BJ (cell line): Measurements from ENCODE around the gene WFDC5. TPM values are rescaled to one million over a fixed set of nuclear protein-coding genes. Genes with fewer than 3 reads are reported as not detected.

ENCODE experiments used
- CTCF ChIA-PET: fragments of 350-600 bp; formaldehyde crosslinking; extraction: SDS; loops from one replicate; lab custom pipeline; 2021; ENCODE audit warnings: antibody characterized with exemption, inconsistent platforms; lab: Yijun Ruan, JAX
- POLR2A ChIA-PET: fragments of 300-600 bp; sonication (Branson Sonifier 250); formaldehyde crosslinking; extraction: SDS; loops from one replicate; lab custom pipeline; 2021; ENCODE audit warnings: antibody characterized with exemption; lab: Charles Lee
- DNase-seq: peaks from one replicate; pipeline ENCODE4 v3.0.0-alpha.2; 2011; ENCODE audit warnings: low read depth
- H3K27me3 ChIP-seq: 2 replicates; pipeline ENCODE4 v1.6.0; 2011; ENCODE audit warnings: low read length; ENCODE audit not compliant: control insufficient read depth, insufficient read depth
- H3K36me3 ChIP-seq: 2 replicates; pipeline ENCODE4 v1.5.1; 2011; ENCODE audit warnings: low read length; ENCODE audit not compliant: control insufficient read depth, insufficient read depth
- H3K4me3 ChIP-seq: 2 replicates; pipeline ENCODE4 v1.5.1; 2011; ENCODE audit warnings: low read depth, mild to moderate bottlenecking, control low read depth, low read length
- polyA plus RNA-seq: library from polyadenylated mRNA; depleted of rRNA; stranded (reverse); fragments of >200 nt; gene quantifications from 2 replicates; pipeline ENCODE4 v1.2.3, GENCODE V29; 2011
- TF ChIP-seq, protein P1 (sequence below): IDR thresholded peaks from 2 replicates; pipeline ENCODE4 v1.5.1; 2011; ENCODE audit warnings: low read depth, mild to moderate bottlenecking, control low read depth, inconsistent platforms, low read length, moderate library complexity; ENCODE audit not compliant: insufficient read depth

WFDC5 gene
- polyA plus RNA-seq, 1 experiment: not detected

DNA sequence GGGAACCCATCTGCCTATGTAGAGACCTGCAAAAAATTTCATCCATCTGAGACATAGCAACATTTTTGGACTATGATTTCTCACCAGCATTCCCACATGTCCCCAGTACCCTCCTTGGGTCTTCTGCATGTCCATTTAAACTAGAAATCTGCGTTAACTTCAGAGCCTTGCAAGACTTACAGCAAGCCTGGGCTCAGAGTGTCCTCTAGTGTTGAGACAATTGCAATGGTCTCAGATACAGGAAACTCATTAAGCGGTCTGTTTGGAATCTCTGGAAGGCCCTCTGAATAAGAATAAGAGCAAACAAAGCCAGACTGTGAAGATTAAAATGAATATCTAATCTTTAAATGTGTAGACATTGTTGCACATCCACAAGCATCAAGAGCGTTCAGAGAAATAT lies 39.2 kb upstream of the WFDC5 start:
- Histone ChIP-seq H3K36me3 (no peaks in the 10 kb centered on the region), H3K27me3 (peaks cover 6% of the 10 kb centered on the region), H3K4me3 (no peak overlapping the region)
- DNase-seq: no peak
- TF ChIP-seq, protein P1, sequence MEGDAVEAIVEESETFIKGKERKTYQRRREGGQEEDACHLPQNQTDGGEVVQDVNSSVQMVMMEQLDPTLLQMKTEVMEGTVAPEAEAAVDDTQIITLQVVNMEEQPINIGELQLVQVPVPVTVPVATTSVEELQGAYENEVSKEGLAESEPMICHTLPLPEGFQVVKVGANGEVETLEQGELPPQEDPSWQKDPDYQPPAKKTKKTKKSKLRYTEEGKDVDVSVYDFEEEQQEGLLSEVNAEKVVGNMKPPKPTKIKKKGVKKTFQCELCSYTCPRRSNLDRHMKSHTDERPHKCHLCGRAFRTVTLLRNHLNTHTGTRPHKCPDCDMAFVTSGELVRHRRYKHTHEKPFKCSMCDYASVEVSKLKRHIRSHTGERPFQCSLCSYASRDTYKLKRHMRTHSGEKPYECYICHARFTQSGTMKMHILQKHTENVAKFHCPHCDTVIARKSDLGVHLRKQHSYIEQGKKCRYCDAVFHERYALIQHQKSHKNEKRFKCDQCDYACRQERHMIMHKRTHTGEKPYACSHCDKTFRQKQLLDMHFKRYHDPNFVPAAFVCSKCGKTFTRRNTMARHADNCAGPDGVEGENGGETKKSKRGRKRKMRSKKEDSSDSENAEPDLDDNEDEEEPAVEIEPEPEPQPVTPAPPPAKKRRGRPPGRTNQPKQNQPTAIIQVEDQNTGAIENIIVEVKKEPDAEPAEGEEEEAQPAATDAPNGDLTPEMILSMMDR: 0 out of 2 replicates have a peak, but pooled peaks have one; percentile 5
- CTCF ChIA-PET: interaction anchor here (0.7 to 1.5 kb wide), 3 partner anchors 42 to 143 kb away, joined by 3 to 6 read pairs (median 3); no protein-coding TSS in a partner anchor
- POLR2A ChIA-PET: no interaction called here

DNA sequence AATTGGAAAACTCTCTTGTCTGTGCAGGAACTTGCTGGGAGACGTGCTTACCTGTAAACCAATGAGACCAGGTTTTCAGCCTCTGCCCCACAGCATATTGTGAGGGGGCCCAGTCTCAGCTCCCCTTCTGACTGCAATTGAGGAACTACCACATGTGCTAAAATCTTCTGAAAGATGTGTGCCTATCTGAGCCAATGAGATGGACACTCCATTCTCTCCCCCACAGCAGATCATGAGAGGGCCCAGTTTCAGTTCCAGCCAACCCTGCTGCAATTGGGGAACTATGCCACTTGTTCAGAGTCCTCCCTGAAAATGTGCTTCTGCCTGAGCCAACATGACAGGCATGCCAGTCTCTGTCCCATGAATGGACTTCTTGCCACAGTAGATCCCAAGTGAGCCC lies 38.8 kb upstream of the WFDC5 start:
- no peak for DNase-seq
- ChIA-PET POLR2A (no interaction called here), CTCF (interaction anchor here (1.1 to 1.5 kb wide), 2 partner anchors 42 to 142 kb away, joined by 3 to 6 read pairs; no protein-coding TSS in a partner anchor)
- Histone ChIP-seq H3K36me3 (no peaks in the 10 kb centered on the region), H3K27me3 (peaks cover 6% of the 10 kb centered on the region), H3K4me3 (no peak overlapping the region)
- TF ChIP-seq, protein P1: no peak

DNA sequence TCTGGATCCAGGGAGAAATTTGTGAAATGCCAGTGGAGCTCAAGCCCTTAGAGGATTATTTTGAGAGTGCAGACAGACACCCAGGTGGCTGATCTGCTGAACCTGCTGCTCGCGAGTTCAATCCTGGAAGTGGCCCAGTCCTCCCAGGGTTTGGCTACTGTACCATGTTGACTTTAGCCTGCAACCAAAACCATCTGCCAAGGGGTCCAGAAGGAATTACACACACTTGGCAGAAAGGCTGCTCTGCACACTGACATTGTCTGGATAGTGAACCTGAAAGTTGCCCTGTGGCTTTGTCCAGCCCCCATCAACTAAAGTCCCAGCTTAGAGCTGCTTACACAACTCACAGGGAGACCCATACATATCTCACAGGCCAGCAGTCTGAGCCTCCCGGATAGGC lies 38.2 kb upstream of the WFDC5 start:
- POLR2A ChIA-PET: no interaction called here
- H3K4me3 ChIP-seq: no peak overlapping the region
- no peak for DNase-seq

DNA sequence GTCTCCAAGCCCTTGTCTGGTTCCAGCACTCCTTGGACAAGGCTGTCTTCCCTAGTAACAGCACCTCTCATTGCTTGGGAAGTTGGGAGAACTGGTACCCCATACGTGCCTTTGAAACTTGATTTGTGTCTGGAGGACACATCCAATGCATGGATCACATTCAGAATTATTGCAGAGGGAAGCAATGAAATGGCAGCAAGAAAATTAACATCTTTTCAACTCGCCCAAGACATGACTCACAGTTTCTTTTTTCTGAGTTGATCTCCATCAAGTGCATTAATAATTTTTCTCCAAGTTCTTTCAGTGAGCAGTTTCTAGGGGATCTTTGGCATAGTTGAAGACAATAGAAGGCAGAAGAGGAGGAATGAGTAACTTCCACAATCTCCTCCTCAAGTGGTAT lies 37.4 kb upstream of the WFDC5 start:
- Histone ChIP-seq H3K36me3 (no peaks in the 10 kb centered on the region), H3K27me3 (peaks cover 6% of the 10 kb centered on the region), H3K4me3 (no peak overlapping the region)
- ChIA-PET POLR2A (no interaction called here), CTCF (interaction anchor here (1.5 kb wide), 1 partner anchor 41 kb away, joined by 6 read pairs; no protein-coding TSS in a partner anchor)
- no peak for DNase-seq
- TF ChIP-seq, protein P1: no peak

More for the DNA sequence above, 38.2 kb upstream of the WFDC5 start:
- Histone ChIP-seq H3K36me3 (no peaks in the 10 kb centered on the region), H3K27me3 (peaks cover 6% of the 10 kb centered on the region)
- CTCF ChIA-PET: interaction anchor here (1.1 to 1.5 kb wide), 2 partner anchors 41 to 142 kb away, joined by 3 to 6 read pairs; no protein-coding TSS in a partner anchor
- TF ChIP-seq, protein P1: no peak

DNA sequence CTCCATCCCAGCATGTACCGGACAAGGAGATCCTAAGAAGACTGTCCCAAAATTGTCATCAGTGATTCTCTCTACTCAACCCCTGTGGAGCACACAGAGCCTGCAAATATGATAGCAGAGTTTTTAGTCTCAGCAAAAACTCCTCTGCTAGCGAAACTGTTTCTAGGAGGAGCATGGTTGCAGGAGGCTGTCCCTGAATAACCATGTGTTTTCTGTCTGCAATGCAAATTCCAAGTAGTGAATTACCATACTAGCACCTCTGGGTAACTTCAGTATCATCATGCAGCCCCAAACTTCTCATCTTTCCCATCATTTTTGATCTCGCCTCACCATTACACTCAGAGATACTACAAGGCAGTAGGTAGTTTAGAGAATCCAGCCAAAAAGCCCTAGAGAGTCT lies 34.1 kb upstream of the WFDC5 start:
- H3K36me3 ChIP-seq: no peaks in the 10 kb centered on the region
- peaks cover 10% of the 10 kb centered on the region for H3K27me3 ChIP-seq
- POLR2A ChIA-PET: no interaction called here
- DNase-seq: no peak
- H3K4me3 ChIP-seq: no peak overlapping the region
- TF ChIP-seq, protein P1: no peak
- CTCF ChIA-PET: no interaction called here
